Measurements from ENCODE around the gene GATA6.
A peak's percentile ranks its signal among the peaks of the same experiment; 100 is the strongest.

The GATA6 gene

DNA sequence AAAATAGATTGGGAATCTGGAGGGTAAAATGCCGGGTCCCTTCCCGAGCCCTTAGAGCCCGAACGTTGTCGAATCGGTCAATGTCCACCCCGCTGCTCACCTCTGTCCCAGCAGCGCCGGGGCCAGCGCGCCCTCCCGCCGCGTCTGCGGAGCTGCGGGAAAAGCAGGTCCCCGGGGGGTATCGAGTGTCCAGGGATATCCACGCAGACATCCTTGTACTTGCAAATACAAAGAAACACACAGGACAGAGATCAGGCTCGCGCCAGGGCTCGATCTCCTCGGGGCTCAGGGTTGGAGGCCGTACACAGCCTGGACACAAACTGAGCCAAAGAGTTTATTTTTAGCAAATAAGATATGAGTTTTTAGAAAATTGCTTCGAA lies 2.3 kb upstream of the GATA6 start:
- DNase-seq, result no peak

DNA sequence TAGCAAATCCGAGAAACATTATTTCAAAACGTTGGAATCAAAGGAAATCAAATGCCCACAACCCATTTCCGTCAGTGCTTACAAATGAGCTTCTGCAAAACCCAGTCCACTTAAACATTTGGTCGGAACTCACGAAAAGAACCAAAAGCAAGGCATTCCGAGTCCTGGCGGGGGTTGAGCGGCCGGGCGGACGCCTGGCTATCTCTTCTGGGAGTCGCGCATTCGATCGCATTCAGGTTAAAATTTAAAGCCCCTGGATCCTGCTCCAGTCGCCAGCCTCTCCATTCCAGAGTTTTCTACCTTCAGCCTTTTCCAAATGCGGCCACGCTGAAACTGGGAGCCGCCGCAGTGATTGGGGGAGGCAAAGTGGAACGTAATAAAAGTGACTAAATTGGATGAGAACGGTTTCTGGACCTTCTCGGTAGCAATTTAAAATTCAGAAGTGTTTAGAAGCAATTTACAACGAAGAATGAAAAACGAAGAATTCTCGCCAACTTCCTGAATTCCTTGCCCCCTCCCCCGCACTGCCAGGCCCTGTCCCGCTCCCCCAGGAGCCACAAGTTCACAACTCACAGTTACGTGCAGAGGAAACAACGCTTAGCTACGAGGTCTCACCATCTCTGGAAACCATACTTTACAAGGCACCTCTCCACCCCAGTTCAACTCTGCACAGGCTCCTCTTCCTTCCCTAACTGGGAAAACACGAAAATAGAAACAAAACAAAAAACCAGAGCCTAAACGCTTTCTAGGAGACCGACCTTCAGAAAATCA lies 1.7 kb upstream of the GATA6 start:
- DNase-seq, result peak; percentile 21

- peak; percentile 12 for DNase-seq
Observed at GRCh38 chr18:22168360-22168921, 948 bp upstream of the GATA6 start.

- no peak for DNase-seq
Observed at GRCh38 chr18:22169889-22170420, 566 bp downstream of the GATA6 start.

DNA sequence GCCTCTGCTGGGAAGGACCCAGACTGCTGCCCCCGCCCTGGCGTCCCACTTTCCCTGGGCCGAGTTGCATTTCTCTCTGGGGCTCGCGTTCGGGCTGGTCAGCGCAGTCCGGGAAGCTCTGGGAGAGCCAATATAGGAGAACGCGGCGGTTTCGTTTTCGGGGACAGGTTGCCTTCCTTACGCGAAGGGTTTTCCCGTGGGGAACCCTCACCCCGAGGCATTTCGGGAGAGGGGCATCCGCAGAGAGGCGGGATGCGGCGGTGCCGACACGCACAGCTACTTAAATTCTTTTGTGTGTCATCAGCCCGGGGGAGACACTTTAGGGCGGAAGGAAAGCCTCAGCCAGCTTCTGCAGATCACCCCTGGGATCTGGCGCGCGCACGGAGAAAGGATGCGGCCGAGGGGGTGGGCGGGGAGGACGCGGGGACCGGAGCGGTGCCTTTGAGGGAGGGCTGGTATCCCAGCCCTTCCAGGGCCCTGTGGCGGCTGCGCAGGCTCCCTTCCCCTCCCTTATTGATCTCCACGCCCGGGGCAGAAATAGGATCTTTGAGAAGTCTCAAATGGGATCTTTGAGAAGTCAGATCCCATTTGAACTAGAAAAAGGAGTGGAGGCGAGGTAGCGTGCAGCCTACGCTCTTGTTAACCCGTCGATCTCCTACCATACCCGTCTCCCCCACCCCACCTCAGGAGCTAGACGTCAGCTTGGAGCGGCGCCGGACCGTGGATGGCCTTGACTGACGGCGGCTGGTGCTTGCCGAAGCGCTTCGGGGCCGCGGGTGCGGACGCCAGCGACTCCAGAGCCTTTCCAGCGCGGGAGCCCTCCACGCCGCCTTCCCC lies 1.2 kb downstream of the GATA6 start:
- DNase-seq, result peak; percentile 47

DNA sequence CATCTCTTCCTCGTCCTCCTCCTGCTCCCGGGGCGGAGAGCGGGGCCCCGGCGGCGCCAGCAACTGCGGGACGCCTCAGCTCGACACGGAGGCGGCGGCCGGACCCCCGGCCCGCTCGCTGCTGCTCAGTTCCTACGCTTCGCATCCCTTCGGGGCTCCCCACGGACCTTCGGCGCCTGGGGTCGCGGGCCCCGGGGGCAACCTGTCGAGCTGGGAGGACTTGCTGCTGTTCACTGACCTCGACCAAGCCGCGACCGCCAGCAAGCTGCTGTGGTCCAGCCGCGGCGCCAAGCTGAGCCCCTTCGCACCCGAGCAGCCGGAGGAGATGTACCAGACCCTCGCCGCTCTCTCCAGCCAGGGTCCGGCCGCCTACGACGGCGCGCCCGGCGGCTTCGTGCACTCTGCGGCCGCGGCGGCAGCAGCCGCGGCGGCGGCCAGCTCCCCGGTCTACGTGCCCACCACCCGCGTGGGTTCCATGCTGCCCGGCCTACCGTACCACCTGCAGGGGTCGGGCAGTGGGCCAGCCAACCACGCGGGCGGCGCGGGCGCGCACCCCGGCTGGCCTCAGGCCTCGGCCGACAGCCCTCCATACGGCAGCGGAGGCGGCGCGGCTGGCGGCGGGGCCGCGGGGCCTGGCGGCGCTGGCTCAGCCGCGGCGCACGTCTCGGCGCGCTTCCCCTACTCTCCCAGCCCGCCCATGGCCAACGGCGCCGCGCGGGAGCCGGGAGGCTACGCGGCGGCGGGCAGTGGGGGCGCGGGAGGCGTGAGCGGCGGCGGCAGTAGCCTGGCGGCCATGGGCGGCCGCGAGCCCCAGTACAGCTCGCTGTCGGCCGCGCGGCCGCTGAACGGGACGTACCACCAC lies 2.1 kb downstream of the GATA6 start:
- no peak for DNase-seq

DNA sequence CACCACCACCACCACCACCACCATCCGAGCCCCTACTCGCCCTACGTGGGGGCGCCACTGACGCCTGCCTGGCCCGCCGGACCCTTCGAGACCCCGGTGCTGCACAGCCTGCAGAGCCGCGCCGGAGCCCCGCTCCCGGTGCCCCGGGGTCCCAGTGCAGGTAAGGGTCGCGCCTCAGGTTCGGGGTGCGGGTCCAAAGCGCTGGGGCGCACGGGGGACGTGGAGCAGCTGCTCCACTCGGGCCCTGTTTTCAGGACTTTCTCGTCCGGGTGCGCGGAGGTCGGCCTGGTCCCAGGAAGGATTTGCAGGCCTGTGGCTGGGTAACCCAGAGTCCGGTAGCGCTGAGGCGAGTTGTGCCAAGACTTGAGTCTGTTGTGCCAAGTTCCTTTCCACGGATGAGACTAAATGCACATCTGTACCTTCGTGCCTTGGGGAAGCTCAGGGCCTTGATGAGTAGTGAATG lies 2.8 kb downstream of the GATA6 start:
- no peak for DNase-seq

DNA sequence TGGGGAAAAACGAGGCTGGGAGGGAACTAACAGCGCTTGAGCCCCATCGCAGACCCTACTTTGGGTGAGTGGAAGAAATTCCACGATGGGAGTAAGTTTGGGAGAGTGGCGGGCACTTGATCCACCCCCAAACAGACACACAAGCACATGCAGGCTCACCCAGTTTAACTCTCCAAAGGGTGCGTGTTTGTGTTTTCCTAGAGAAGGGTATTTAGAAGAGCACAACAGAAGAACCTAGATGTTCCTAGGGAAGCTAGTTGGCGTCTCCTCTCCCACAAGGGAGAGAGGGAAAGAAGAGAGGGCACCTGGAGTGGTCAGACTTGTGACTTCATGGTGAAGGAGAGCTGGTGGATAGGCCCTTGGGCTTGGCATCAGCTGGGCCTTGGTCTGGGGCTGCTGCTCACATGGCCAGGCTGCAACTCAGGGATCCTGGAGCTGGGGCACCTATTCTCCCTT lies 3.2 kb downstream of the GATA6 start:
- DNase-seq, result no peak

GRCh38 chr18:22173221-22173927 lies 4.0 kb downstream of the GATA6 start:
- no peak for DNase-seq

- DNase-seq, result no peak
Observed at GRCh38 chr18:22173928-22174301, 4.5 kb downstream of the GATA6 start.

DNA sequence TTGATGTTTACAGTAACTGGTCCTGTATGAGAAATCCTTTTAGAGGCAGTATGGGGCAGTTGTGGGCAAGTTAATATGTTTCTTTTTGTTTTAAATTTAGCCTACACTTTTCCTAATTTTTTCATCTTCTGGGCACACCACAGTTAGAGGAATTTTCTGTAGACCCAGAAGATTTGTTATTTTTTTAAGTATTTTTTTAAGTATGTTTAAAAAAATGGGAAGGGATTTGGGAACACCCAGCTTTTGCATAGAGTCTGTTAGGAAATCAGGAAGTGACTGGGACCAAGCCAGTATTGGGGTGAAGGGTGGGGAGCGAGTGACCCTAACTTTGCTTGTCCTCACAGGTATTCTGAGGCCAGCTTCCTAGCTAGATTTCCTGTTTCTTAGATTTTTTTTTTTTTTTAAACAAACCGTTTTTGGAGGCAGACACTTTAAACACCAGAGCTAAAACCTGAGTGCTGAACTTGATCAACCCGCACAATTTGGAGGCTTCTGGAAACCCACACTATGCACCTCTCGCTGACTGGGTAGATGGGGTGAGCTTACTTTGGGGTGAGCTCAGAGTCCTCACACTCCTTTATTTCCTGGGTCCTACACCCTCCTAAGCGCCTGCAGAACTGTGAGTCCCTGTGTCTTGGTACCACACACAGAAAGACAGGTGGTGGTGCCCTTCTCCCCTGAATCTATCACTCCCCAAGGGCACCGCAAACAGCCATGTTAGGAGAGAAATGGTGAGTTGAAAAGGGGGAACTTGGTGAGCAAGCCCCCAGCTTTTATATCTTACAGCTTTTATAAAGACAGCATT lies 5.2 kb downstream of the GATA6 start:
- DNase-seq, result no peak

- DNase-seq, result no peak
Observed at GRCh38 chr18:22175346-22175745, 6.0 kb downstream of the GATA6 start.

DNA sequence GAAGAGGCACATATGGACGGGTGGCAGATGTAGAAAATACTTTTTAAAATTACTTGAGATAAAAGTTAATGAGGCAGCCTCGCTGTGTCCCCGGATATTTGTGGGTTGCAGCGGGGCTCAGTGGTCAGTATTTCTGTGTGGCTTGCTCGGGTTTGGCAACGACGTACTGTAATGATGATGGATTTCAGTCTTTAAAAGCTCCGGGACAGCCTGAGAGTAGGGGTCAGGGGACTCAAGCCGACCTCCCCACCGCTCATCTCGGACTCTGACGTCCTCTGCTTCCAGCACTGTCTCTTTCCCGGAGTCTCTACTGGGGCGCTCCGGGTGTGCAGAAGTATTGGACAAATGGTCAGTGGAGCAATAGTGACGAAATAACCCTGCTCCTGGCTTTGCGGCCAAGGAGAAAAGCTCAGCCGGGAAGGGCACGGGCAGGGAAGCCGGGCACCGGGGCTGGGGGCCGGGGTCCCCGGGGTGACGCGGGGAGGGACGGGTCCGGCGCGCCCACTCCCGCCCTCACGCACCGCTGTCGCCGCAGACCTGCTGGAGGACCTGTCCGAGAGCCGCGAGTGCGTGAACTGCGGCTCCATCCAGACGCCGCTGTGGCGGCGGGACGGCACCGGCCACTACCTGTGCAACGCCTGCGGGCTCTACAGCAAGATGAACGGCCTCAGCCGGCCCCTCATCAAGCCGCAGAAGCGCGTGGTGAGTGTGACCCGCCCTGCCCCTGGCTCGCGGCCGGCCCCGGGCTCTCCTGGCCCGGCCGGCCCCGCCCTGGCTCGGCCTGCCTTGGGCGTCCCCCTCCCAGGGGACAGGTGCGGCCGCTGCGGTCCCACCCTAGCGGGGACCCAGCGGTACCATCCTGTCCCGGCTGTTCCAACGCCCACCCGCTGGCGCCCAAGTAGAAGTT lies 7.3 kb downstream of the GATA6 start:
- no peak for DNase-seq

DNA sequence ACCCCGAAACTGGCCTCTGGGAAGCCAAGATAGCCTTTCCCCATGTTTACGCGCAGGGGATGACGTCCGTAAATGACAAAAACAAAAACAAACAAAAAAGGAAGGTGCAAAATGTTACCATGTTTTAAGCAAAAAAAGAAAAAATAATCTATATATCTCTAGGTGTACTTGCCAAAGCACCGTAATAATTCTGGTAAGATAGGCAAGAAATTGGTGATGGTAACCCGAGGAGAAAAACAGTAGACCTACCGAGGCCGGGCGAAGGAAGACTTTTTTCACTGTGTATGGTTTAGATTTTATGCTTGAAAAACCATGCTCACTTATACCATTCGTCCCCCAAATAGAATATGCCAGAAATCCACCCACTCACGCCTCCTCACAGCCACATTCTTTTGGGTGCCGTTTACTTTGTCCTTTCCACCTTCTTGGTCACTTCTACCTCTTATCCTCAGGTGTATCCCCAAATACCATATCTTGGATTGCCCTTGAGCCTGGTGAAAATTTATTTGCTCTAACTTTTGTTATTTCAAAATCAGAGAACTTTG lies 8.0 kb downstream of the GATA6 start:
- DNase-seq, result no peak

GRCh38 chr18:22179174-22179573 lies 9.8 kb downstream of the GATA6 start:
- DNase-seq, result no peak

DNA sequence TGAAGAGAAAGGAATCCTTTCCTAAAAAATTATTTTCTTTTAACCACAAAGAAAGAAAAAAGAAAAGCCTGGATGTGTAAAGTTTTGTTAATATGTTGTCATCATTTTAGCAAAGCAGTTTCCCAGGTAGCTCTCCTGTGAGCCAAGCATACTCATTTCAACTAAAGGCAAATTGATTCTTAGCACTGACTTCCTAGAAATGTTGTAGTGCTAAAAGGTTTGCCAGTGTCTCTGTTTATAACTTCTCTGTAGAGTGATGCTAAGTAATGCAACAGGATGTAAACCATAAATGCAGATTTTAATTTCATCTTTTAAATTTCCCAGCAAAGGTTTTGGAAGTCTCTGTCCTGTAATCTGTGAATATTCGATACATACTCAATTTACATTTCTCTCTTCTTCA lies 10.2 kb downstream of the GATA6 start:
- no peak for DNase-seq

DNA sequence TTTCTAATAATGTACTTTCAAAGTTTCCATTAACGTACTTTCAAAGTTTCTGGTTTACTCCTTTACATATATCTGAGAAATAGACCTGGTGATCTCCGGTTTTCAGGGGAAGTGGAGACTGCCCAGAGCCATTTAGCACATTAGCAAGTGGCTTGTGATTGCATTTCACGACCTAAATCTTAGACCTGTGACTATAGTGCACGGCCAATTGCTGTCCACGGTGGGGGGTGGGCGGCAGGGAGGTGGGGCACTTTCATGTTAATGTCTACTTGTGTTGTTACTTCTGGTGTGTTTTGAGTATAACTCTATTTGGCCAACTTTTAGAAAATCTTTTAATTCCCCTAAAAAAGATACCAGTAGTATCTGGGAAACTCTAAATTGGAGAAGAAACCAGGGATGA lies 11.3 kb downstream of the GATA6 start:
- no peak for DNase-seq

GRCh38 chr18:22182884-22183697 lies 13.7 kb downstream of the GATA6 start:
- DNase-seq, result no peak

- DNase-seq, result no peak
Observed at GRCh38 chr18:22183698-22184170, 14.3 kb downstream of the GATA6 start.
